Measurements from ENCODE around the gene ABT1. TPM values are rescaled to one million over a fixed set of nuclear protein-coding genes. Genes with fewer than 3 reads are reported as not detected.

ABT1 gene
- total RNA-seq, 4 donors from 2014 or later, result 13.3 to 18.2 (median 16.1) TPM

GRCh38 chr6:26553264-26553634 lies 43.5 kb upstream of the ABT1 start:
- WGBS, result 1% methylated on average over 13 of the region's 13 CpGs
- intact Hi-C loops (cut with DNase I), result loop anchor here (2.0 kb wide), 1 partner anchor 14 kb away; the partner anchor contains the start of gene HMGN4
- TF ChIP-seq POLR2AphosphoS5 (IDR thresholded peaks at IDR 0.05) (peak in 1 of 2 donors; percentile 37), EP300 (IDR thresholded peaks at IDR 0.05) (no peak), POLR2A (IDR thresholded peaks at IDR 0.05; ENCODE audit: low read depth) (no peak)
- TF ChIP-seq, protein P1, sequence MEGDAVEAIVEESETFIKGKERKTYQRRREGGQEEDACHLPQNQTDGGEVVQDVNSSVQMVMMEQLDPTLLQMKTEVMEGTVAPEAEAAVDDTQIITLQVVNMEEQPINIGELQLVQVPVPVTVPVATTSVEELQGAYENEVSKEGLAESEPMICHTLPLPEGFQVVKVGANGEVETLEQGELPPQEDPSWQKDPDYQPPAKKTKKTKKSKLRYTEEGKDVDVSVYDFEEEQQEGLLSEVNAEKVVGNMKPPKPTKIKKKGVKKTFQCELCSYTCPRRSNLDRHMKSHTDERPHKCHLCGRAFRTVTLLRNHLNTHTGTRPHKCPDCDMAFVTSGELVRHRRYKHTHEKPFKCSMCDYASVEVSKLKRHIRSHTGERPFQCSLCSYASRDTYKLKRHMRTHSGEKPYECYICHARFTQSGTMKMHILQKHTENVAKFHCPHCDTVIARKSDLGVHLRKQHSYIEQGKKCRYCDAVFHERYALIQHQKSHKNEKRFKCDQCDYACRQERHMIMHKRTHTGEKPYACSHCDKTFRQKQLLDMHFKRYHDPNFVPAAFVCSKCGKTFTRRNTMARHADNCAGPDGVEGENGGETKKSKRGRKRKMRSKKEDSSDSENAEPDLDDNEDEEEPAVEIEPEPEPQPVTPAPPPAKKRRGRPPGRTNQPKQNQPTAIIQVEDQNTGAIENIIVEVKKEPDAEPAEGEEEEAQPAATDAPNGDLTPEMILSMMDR (IDR thresholded peaks at IDR 0.05), result no peak
- Histone ChIP-seq H3K27me3 (no peaks in the 10 kb centered on the region), H3K4me1 (peaks cover 6 to 27% (median 21%) of the 10 kb centered on the region in 4 donors), H3K27ac (replicated peaks in 1 of 4) (peak overlapping the region; percentile 75 to 85 (median 84)), H3K4me3 (peak overlapping the region; percentile 51 to 62 (median 57)), H3K36me3 (no peaks in the 10 kb centered on the region), H3K9me3 (no peaks in the 10 kb centered on the region)
- no peak for DNase-seq (ENCODE audit: extremely low spot score)

DNA sequence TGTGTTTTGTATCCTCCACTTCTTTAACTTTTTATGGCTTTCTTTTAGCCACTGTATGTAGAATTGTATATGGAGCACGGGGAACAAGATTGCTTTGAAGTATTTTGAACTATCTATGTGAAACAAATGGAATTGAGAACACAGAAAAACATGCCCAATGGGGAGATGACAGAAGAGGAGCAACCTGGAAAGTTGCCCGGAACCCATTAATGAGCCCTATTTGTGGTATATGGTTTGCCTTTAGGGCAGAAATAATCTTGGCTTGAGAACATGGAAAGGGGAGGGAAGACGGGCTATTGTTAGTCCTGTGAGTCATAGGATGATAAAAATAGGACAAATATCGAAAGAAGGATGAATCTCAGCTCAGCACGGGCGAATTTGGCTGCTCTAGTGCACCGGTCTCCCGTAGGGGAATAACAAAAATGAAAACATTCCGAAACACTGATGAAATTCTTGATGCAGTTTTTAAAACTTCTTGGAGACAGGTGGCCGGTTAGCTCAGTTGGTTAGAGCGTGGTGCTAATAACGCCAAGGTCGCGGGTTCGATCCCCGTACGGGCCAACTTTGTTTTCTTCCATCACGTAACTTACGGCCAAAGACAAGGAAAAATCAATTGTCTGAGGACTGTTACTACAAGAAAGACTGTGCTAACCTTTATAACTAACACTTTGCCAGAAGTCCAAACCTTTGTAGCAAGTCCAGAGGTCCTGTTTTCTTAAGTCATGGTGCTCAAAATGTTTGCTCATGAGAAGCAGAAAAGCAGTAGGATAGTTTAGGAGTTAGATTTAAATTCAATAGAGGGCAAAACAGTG lies 42.9 kb upstream of the ABT1 start:
- peak; percentile 94 for DNase-seq (ENCODE audit: extremely low spot score)
- intact Hi-C loops (cut with DNase I), result loop anchor here (2.0 kb wide), 1 partner anchor 15 kb away; the partner anchor contains the start of gene HMGN4
- Histone ChIP-seq H3K27ac (replicated peaks in 1 of 4) (peak overlapping the region; percentile 75 to 85 (median 84)), H3K4me3 (peak overlapping the region; percentile 51 to 62 (median 57)), H3K9me3 (no peaks in the 10 kb centered on the region), H3K4me1 (peaks cover 6 to 27% (median 21%) of the 10 kb centered on the region in 4 donors), H3K36me3 (no peaks in the 10 kb centered on the region), H3K27me3 (no peaks in the 10 kb centered on the region)
- 1% methylated on average over 19 of the region's 19 CpGs for WGBS
- peak; percentile 48 to 53 for TF ChIP-seq POLR2AphosphoS5 (IDR thresholded peaks at IDR 0.05)
- no peak for TF ChIP-seq POLR2A (IDR thresholded peaks at IDR 0.05; ENCODE audit: low read depth)
- TF ChIP-seq EP300 (IDR thresholded peaks at IDR 0.05), result no peak
- TF ChIP-seq, protein P1 (IDR thresholded peaks at IDR 0.05), result no peak

DNA sequence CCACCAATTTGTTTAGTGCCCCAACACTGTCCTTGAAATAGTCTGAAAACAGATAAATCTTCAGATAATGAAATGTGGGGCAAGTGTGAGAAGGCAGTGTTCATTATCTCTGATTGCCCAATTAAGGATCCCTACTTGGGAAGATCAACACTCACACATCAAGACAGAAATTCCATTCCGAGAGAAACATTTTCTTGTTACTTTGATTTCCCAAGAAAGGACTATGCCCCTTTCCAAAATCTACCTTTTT lies 42.4 kb upstream of the ABT1 start:
- DNase-seq (ENCODE audit: extremely low spot score), result no peak
- Histone ChIP-seq H3K4me3 (peak overlapping the region; percentile 51 to 62 (median 57)), H3K36me3 (no peaks in the 10 kb centered on the region), H3K9me3 (no peaks in the 10 kb centered on the region), H3K4me1 (peaks cover 6 to 27% (median 21%) of the 10 kb centered on the region in 4 donors), H3K27me3 (no peaks in the 10 kb centered on the region), H3K27ac (replicated peaks in 1 of 4) (peak overlapping the region; percentile 75 to 85 (median 84))
- 10% methylated on average over 1 of the region's 1 CpG for WGBS
- intact Hi-C loops (cut with DNase I), result no loop called here
- TF ChIP-seq POLR2AphosphoS5 (IDR thresholded peaks at IDR 0.05) (no peak), POLR2A (IDR thresholded peaks at IDR 0.05; ENCODE audit: low read depth) (no peak), EP300 (IDR thresholded peaks at IDR 0.05) (no peak)
- TF ChIP-seq, protein P1 (IDR thresholded peaks at IDR 0.05), result no peak

DNA sequence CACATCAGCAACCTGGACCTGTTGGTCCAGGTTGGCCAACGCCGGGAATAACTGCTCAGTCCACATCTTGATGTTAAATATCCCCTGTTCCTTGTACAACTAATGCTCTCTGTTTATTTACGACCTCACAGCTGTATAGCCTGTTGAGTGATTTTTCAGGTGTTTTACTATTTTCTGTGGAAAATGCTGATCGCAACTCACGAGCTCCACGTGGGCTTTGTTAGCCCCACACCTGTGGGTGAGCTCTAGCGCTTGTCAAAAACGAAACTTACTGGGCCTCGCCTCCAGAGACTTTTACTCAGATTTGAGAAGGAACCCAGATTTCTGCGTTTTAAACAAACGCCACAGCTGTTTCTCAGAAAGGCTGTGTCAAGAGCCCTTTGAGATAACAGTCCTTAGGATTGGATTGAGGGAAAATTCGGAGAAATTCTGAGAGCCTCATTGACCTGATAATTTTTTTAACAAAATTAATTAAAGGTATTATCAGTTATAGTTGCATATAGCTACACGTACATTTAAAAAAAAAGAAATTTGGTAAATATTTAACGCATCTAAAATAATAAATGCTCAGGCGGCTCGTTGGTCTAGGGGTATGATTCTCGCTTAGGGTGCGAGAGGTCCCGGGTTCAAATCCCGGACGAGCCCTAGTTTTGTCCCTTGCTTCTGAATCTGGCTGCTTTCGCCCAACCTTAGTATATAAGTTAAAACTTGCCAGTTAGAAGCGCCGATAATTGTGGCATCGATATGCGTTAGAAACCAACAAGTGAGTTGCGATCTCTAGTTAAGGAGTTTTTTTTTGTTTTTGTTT lies 41.9 kb upstream of the ABT1 start:
- TF ChIP-seq POLR2AphosphoS5 (IDR thresholded peaks at IDR 0.05) (no peak), POLR2A (IDR thresholded peaks at IDR 0.05; ENCODE audit: low read depth) (no peak)
- TF ChIP-seq, protein P1 (IDR thresholded peaks at IDR 0.05), result no peak
- intact Hi-C loops (cut with DNase I), result no loop called here
- DNase-seq (ENCODE audit: extremely low spot score), result no peak
- no peaks in the 10 kb centered on the region for H3K27me3 ChIP-seq
- peak overlapping the region; percentile 51 to 62 (median 57) for H3K4me3 ChIP-seq
- peak overlapping the region; percentile 75 to 85 (median 84) for H3K27ac ChIP-seq (replicated peaks in 1 of 4)
- no peaks in the 10 kb centered on the region for H3K9me3 ChIP-seq
- WGBS, result 13% methylated on average over 27 of the region's 27 CpGs
- H3K4me1 ChIP-seq, result peaks cover 6 to 26% (median 20%) of the 10 kb centered on the region in 4 donors
- H3K36me3 ChIP-seq, result no peaks in the 10 kb centered on the region
